Middle frontal gyrus (tissue), 1 donor: Measurements from ENCODE around the gene GPR119.
"Not testable (repeated sequence)": the region's sequence is repeated elsewhere in the genome, so short reads cannot be mapped to it uniquely, and the experiment has no call there.

Source experiments
- DNase-seq: peaks from one replicate; pipeline ENCODE4 v3.0.0-alpha.2; 2015; ENCODE audit warnings: low spot score; ENCODE audit errors: extremely low spot score

Gene GPR119

GRCh38 chrX:130339408-130340222 lies 45.9 kb downstream of the GPR119 start, which contains the start of gene SLC25A14:
Gene SLC25A14, plus strand, starts transcription at chrX:130339919. Its CDS starts 360 bp downstream, at chrX:130340279.
- DNase-seq = peak; percentile 29

- not testable (repeated sequence) for DNase-seq
Observed at GRCh38 chrX:130338869-130339268, 46.6 kb downstream of the GPR119 start.

- DNase-seq = no peak
Observed at GRCh38 chrX:130336531-130336930, 48.9 kb downstream of the GPR119 start.
